ENCODE data around the gene ITPR1. TPM values are rescaled to one million over a fixed set of nuclear protein-coding genes. Genes with fewer than 3 reads are reported as not detected.
A peak's percentile ranks its signal among the peaks of the same experiment; 100 is the strongest.

The ITPR1 gene
- total RNA-seq, 2 donors from 2014 or later, result 29.3 to 29.8 TPM

- intact Hi-C loops (cut with DNase I), result no loop called here
- Histone ChIP-seq H3K4me3 (peak overlapping the region in 1 of 2 donors; percentile 66), H3K27me3 (no peaks in the 10 kb centered on the region), H3K36me3 (replicated peaks in 1 of 2; ENCODE audit: insufficient read depth in 1 of 2, low read depth in 2 of 2) (no peaks in the 10 kb centered on the region), H3K4me1 (peaks cover 24% of the 10 kb centered on the region), H3K27ac (peak overlapping the region in 1 of 4 donors; percentile 89), H3K9me3 (no peaks in the 10 kb centered on the region)
- no peak for TF ChIP-seq CTCF (IDR thresholded peaks at IDR 0.05)
- TF ChIP-seq POLR2A (IDR thresholded peaks at IDR 0.05), result no peak
- DNase-seq (peak in 2 of 4 donors; percentile 20), ATAC-seq (no peak)
- 17 to 28% methylated on average over 20 to 28 of the region's 28 CpGs for WGBS, 2 donors
These were observed 1.1 kb downstream of the ITPR1 start for GRCh38 chr3:4493941-4494894.

- Histone ChIP-seq H3K27ac (no peak overlapping the region), H3K27me3 (no peaks in the 10 kb centered on the region), H3K36me3 (replicated peaks in 1 of 2; ENCODE audit: insufficient read depth in 1 of 2, low read depth in 2 of 2) (no peaks in the 10 kb centered on the region), H3K4me1 (peaks cover 24% of the 10 kb centered on the region), H3K9me3 (no peaks in the 10 kb centered on the region), H3K4me3 (no peak overlapping the region)
- TF ChIP-seq POLR2A (IDR thresholded peaks at IDR 0.05), result no peak
- no peak for TF ChIP-seq CTCF (IDR thresholded peaks at IDR 0.05)
- WGBS, 2 donors, result 37 to 55% methylated on average over 4 of the region's 4 CpGs
- intact Hi-C loops (cut with DNase I), result no loop called here
- no peak for ATAC-seq
- DNase-seq, result no peak
These were observed 1.7 kb downstream of the ITPR1 start for GRCh38 chr3:4494895-4495264.

GRCh38 chr3:4495294-4496086 lies 2.3 kb downstream of the ITPR1 start:
- no peaks in the 10 kb centered on the region for H3K36me3 ChIP-seq (replicated peaks in 1 of 2; ENCODE audit: insufficient read depth in 1 of 2, low read depth in 2 of 2)
- no peak overlapping the region for H3K27ac ChIP-seq
- ATAC-seq, result no peak
- no peaks in the 10 kb centered on the region for H3K9me3 ChIP-seq
- no peak for TF ChIP-seq CTCF (IDR thresholded peaks at IDR 0.05)
- TF ChIP-seq POLR2A (IDR thresholded peaks at IDR 0.05), result no peak
- no peaks in the 10 kb centered on the region for H3K27me3 ChIP-seq
- intact Hi-C loops (cut with DNase I), result no loop called here
- no peak overlapping the region for H3K4me3 ChIP-seq
- H3K4me1 ChIP-seq, result peaks cover 24% of the 10 kb centered on the region
- DNase-seq, result no peak
- WGBS, 2 donors, result 78 to 81% methylated on average over 3 of the region's 3 CpGs

- DNase-seq (no peak), ATAC-seq (no peak)
- TF ChIP-seq POLR2A (IDR thresholded peaks at IDR 0.05) (no peak), CTCF (IDR thresholded peaks at IDR 0.05) (no peak)
- Histone ChIP-seq H3K9me3 (no peaks in the 10 kb centered on the region), H3K4me1 (peaks cover 24% of the 10 kb centered on the region), H3K36me3 (replicated peaks in 1 of 2; ENCODE audit: insufficient read depth in 1 of 2, low read depth in 2 of 2) (no peaks in the 10 kb centered on the region), H3K4me3 (no peak overlapping the region), H3K27me3 (no peaks in the 10 kb centered on the region), H3K27ac (no peak overlapping the region)
- intact Hi-C loops (cut with DNase I), result no loop called here
- WGBS, 2 donors, result 47 to 62% methylated on average over 3 of the region's 3 CpGs
These were observed 2.9 kb downstream of the ITPR1 start for GRCh38 chr3:4496087-4496452.
